ENCODE results near the gene GABRA5.
"Not testable (repeated sequence)": the region's sequence is repeated elsewhere in the genome, so short reads cannot be mapped to it uniquely, and the experiment has no call there.

Gene GABRA5

GRCh38 chr15:26877831-26878230, 11.0 kb downstream of the GABRA5 start:
- no peak for DNase-seq (ENCODE audit: low spot score)

- no peak for DNase-seq (ENCODE audit: low spot score)
Observed at GRCh38 chr15:26879706-26880105, 12.8 kb downstream of the GABRA5 start.

GRCh38 chr15:26882112-26882511, 15.2 kb downstream of the GABRA5 start:
- DNase-seq (ENCODE audit: low spot score): no peak

GRCh38 chr15:26882616-26883365, 15.9 kb downstream of the GABRA5 start:
- DNase-seq (ENCODE audit: low spot score): no peak

DNA sequence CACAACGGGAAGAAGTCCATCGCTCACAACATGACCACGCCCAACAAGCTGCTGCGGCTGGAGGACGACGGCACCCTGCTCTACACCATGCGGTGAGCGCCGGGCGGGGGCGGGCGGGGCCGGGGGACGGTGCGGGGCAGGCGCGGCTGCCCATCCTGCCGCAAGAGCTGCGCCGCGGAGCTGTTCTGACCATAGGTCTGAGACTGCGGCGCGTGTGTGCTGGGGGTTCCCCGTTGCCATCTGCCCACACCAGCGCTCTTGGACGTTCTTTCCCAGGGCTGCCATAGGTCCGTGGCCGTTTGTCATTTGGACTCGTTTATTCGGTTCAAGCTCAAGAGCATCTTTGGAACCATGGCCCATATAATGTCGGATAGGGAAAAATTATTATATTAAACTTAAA, 16.6 kb downstream of the GABRA5 start:
- no peak for DNase-seq (ENCODE audit: low spot score)

GRCh38 chr15:26886566-26886965, 19.7 kb downstream of the GABRA5 start:
- DNase-seq (ENCODE audit: low spot score): no peak

- DNase-seq (ENCODE audit: low spot score): no peak
Observed at GRCh38 chr15:26887926-26888666, 21.2 kb downstream of the GABRA5 start.

DNA sequence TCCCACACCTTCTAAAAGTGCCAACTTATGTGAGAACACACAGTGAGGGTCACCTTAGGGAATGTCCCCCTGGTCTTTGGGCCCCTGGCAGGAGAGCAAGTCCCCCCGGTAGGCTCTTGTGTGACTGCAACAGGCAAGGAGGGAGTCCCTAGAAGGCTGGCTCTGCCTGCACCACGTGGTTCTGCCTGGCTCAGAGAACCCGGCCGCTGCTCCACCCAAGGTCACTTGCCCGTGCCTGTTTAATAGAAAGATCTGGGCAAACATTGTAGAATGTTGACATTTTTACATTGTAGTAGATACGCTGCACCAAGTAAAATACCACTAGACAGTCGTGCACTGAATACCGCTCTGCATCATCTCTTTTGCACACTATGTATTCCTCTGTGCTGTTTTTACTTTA, 21.9 kb downstream of the GABRA5 start:
- no peak for DNase-seq (ENCODE audit: low spot score)

GRCh38 chr15:26889298-26889898, 22.5 kb downstream of the GABRA5 start:
- peak; percentile 52 for DNase-seq (ENCODE audit: low spot score)

- no peak for DNase-seq (ENCODE audit: low spot score)
Observed at GRCh38 chr15:26890451-26890850, 23.6 kb downstream of the GABRA5 start.

DNA sequence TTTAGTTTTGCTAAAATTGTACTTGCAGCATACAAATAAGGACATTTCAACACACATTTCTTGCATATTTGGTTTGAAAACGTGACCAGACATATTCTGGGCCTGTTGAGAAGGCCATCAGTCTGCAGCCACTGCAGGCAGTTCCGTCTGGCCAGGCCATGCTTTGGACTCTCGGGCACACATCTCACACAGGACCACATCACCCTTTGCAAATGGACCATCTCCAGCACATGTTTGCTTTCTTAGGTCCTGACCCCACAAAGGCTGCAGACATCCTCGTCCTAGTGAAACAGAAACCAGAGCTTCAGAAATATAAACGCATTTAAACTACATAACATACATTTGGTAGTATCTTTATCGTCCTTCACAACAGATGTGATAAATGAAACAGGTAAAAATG, 24.1 kb downstream of the GABRA5 start:
- DNase-seq (ENCODE audit: low spot score): no peak

DNA sequence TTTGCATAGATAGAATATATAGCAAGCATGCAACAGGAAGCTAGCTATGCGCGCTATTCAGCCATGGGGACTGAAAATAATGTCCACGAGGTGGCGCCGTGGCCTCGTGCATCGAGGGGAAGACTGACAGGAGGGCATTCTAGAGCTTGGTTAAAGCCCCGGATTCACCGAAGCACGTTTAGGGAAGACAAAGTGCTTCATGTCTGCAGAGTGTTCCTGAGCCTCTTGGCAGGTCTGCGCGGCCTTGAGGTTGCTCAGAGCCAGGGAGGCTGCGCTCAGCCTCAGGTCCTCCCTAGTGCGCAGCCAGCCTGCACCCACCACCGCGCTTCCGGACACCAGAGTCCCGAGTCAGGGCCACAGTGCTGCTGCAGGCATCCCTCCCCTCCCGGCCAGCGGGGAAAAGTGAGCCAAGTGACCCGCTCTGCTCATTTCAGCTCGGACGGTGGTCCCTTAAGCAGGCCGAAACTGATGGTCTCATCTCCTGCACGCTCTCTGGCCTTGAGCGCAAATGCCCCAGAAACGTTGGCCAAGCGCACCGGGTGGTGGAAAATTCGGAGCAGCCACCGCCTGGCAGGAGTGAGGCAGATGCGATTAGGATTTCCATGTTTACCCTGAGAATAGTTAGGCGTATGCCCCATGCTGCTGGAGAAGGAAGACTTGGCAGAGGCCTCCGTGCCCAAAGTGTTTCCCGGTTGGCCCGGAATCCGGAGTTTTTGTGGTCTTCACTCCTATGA, 24.8 kb downstream of the GABRA5 start:
- DNase-seq (ENCODE audit: low spot score): peak; percentile 62

DNA sequence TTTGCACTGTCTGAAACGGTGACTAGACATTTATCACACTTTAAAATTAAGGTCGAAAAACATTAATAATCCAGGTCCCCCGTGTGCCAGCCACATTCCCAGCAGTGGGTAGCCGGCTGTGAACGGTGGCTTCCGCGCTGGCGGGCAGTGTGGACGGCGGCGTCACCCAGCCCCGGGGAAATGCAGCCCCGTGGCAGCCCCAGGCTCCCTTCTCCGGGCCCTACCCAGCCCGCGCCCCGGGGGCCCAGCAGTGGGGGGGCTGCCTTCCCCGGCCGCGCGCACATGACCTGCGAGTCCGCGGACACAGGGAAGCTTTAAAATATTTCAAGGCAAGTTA, 25.3 kb downstream of the GABRA5 start:
- no peak for DNase-seq (ENCODE audit: low spot score)

- no peak for DNase-seq (ENCODE audit: low spot score)
Observed at GRCh38 chr15:26892678-26893077, 25.8 kb downstream of the GABRA5 start.

DNA sequence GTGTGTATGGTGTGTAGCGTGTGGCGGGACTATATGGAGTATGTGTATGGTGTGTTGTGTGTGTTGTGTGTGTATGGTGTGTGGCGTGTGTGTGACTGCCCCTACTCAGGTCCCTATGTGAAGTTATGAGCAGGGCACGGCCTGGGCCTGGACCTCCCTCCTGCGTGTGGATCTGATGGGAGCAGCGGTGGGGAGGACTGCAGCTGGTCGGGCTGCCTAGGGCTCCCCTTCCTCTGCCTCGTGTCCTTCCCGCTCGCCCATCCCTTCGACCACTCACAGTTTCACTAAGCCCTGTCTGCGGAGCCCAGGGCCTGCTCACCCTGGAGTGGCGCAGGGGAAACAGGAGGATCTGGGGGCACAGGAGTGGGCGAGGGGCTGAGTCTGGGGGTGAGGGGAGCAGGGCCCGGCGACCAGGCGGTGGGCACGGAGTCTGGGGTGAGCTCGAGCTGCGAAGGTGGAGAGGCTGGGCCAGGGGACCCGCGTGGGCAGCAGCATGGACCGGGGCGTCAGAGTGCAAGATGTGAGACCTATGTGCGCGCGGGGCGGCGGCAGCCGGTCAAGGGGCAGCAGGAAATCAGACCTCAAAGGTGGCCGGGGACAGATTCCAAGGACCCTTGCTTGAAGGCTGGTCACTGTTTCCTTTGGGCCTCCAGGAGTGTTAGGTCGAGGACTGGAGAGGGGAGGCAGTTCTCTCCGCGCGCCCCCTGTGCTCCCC, 26.6 kb downstream of the GABRA5 start:
- DNase-seq (ENCODE audit: low spot score): no peak

- no peak for DNase-seq (ENCODE audit: low spot score)
Observed at GRCh38 chr15:26894181-26894580, 27.3 kb downstream of the GABRA5 start.

DNA sequence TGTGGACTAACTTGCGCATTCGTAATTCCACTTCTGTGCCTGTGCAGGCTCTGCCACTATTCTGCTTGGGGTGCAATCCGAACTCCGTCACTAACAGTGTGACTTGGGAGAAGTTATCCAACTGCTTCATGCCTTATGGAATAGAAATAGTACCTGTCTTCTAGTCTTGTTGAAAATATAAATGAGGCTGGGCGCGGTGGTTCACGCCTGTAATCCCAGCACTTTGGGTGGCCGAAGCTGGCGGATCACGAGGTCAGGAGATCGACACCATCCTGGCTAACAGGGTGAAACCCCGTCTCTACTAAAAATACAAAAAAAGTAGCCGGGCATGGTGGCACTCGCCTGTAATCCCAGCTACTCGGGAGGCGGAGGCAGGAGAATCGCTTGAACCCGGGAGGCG, 28.5 kb downstream of the GABRA5 start:
- DNase-seq (ENCODE audit: low spot score): not testable (repeated sequence)

- no peak for DNase-seq (ENCODE audit: low spot score)
Observed at GRCh38 chr15:26899658-26900057, 32.8 kb downstream of the GABRA5 start.

DNA sequence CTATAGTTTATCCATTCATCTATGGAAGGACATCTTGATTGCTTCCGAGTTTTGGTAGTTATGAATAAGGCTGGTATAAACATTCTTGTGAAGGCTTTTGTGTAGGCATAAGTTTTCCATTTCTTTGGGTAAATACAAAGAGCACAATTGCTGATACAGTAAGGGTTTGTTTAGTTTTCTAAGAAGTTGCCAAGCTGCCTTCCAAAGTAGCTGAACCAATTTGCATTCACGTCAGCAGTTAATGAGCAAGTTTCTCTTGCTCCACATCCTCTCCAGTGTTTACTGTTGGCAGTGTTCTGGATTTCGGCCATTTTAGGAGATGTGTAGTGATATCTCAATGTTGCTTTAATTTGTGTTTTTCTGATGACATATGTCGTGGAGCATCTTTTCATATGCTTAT, 34.2 kb downstream of the GABRA5 start:
- DNase-seq (ENCODE audit: low spot score): no peak

GRCh38 chr15:26910715-26911114, 43.9 kb downstream of the GABRA5 start:
- no peak for DNase-seq (ENCODE audit: low spot score)

- DNase-seq (ENCODE audit: low spot score): no peak
Observed at GRCh38 chr15:26921433-26921832, 54.6 kb downstream of the GABRA5 start.

DNA sequence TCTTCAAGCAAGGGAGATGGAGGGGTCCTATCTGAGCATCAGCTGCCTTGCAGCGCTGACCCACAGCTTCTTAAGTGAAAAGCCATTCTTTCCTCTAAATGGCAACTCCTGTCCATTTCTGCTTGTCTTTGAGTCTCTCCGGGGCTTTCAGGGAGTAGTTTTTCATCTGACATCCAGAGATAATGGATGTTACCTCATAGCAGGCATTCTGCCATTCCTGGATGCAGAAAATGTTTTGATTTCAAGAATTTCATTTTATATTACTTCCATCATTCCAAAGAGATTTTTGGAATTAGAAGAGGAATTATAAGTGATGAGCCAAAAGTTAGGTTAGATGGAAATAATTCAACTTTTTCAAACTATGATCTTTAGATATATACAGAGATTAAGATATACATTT, 59.2 kb downstream of the GABRA5 start:
- no peak for DNase-seq (ENCODE audit: low spot score)

All from HuH-7 (cell line).